K562 (cell line): ENCODE results near the gene ARHGAP23. TPM values are rescaled to one million over a fixed set of nuclear protein-coding genes. Genes with fewer than 3 reads are reported as not detected.
A peak's percentile ranks its signal among the peaks of the same experiment; 100 is the strongest.

ENCODE experiments used
- HNRNPH1 ChIP-seq: fragments of 200-400 bp; formaldehyde crosslinking; optimal IDR thresholded peaks from 2 replicates; pipeline ENCODE3; 2017; ENCODE audit warnings: low read depth, mild to moderate bottlenecking, low read length, moderate library complexity
- MIER1 ChIP-seq: fragments of 450-650 bp; IDR thresholded peaks from 2 replicates; pipeline ENCODE4 v1.6.1; 2016; ENCODE audit warnings: antibody characterized with exemption, mild to moderate bottlenecking, low read depth
- PCBP1 ChIP-seq: fragments of 200-400 bp; formaldehyde crosslinking; IDR thresholded peaks from 2 replicates; pipeline ENCODE4 v1.6.1; 2018; ENCODE audit warnings: mild to moderate bottlenecking, low read depth, low read length; ENCODE audit not compliant: poor library complexity, severe bottlenecking
- ZNF311 ChIP-seq: fragments of 250-450 bp; sonication (Bioruptor Pico); IDR thresholded peaks from 2 replicates; pipeline ENCODE4 v1.4.0; 2020; ENCODE audit warnings: mild to moderate bottlenecking, moderate library complexity
- ZNF518B ChIP-seq: fragments of 250-450 bp; sonication (Bioruptor Pico); IDR thresholded peaks from 2 replicates; pipeline ENCODE4 v1.5.0; 2021; ENCODE audit warnings: mild to moderate bottlenecking, moderate library complexity
- polyA plus RNA-seq, 8 experiments: library from polyadenylated mRNA; depleted of rRNA in 4 of 8; stranded (reverse) in 5 of 8; unstranded in 3 of 8; fragments of >200 nt; fragmentation: Nextera tagmentation in 2 of 8; fragmentation: Illumina TruSeq in 1 of 8; extraction: Ambion mirVana in 2 of 8; extraction: Trizol in 1 of 8; gene quantifications; 2 replicates each; pipeline versions ENCODE4 v1.2.1 to v1.2.3, GENCODE V29; 2011 to 2014; ENCODE audit warnings: inconsistent platforms in 1 of 8, missing spikeins in 1 of 8
- total RNA-seq, 7 experiments: library from RNA; depleted of rRNA in 6 of 7; stranded (reverse); fragments of >200 nt in 6 of 7; fragmentation: Illumina TruSeq in 2 of 7; extraction: Trizol in 2 of 7; gene quantifications; 2 replicates each; pipeline versions ENCODE4 v1.2.1 to v1.2.3, GENCODE V29; 2011 to 2021; ENCODE audit warnings: low replicate concordance in 1 of 7

The ARHGAP23 gene
- total and polyA plus RNA-seq, 9 of the 15 experiments (the other 6 are each of a cell fraction or from before 2014, with no cell fraction given) = 0.01 to 2.7 (median 0.70) TPM

GRCh38 chr17:38559051-38559879, 131.0 kb downstream of the ARHGAP23 start (continued):
- TF ChIP-seq MIER1 (no peak), ZNF311 (CRISPR knock-in tag) (no peak), HNRNPH1 (no peak), PCBP1 (peak; percentile 53), ZNF518B (CRISPR knock-in tag) (no peak)
